HepG2 (cell line): ENCODE data around the gene RHBDF2. TPM values are rescaled to one million over a fixed set of nuclear protein-coding genes. Genes with fewer than 3 reads are reported as not detected.

ENCODE experiments used
- FOXC1 ChIP-seq: sonication (generic); formaldehyde crosslinking; IDR thresholded peaks from 2 replicates; pipeline ENCODE4 v1.8.0; 2022; ENCODE audit warnings: mild to moderate bottlenecking, missing genetic modification reagents, borderline replicate concordance
- GTF2F1 ChIP-seq: fragments of 150-350 bp; IDR thresholded peaks from 2 replicates; pipeline ENCODE4 v1.6.1; 2014; ENCODE audit warnings: low read length
- HNRNPH1 ChIP-seq: fragments of 200-400 bp; formaldehyde crosslinking; optimal IDR thresholded peaks from 2 replicates; pipeline ENCODE3; 2017; ENCODE audit warnings: mild to moderate bottlenecking, low read depth, low read length
- JUN ChIP-seq: sonication (generic); formaldehyde crosslinking; IDR thresholded peaks from 2 replicates; pipeline ENCODE4 v1.4.0; 2020; ENCODE audit warnings: mild to moderate bottlenecking, missing genetic modification reagents
- NR2F1 ChIP-seq, 2 experiments: fragments of 450-650 bp in 1 of 2; formaldehyde crosslinking in 1 of 2; IDR thresholded peaks; 2 replicates each; pipeline versions ENCODE4 v1.5.0 to v1.6.1; 2016 to 2020; ENCODE audit warnings: mild to moderate bottlenecking in 1 of 2, missing compliant biosample characterization in 1 of 2, missing genetic modification reagents in 1 of 2, moderate library complexity in 1 of 2
- ONECUT2 ChIP-seq: sonication (generic); formaldehyde crosslinking; IDR thresholded peaks from 2 replicates; pipeline ENCODE4 v1.4.0; 2020; ENCODE audit warnings: missing genetic modification reagents
- SMAD1 ChIP-seq: sonication (generic); formaldehyde crosslinking; IDR thresholded peaks from 2 replicates; pipeline ENCODE4 v1.4.0; 2020; ENCODE audit warnings: missing genetic modification reagents, low read depth, mild to moderate bottlenecking, borderline replicate concordance
- SMAD3 ChIP-seq: sonication (generic); formaldehyde crosslinking; IDR thresholded peaks from 2 replicates; pipeline ENCODE4 v1.4.0; 2020; ENCODE audit warnings: missing genetic modification reagents
- ZFP36 ChIP-seq: fragments of 150-350 bp; IDR thresholded peaks from 2 replicates; pipeline ENCODE4 v1.6.1; 2018; ENCODE audit warnings: borderline replicate concordance, low read length, low read depth; ENCODE audit not compliant: partially characterized antibody
- ZHX2 ChIP-seq, 2 experiments: sonication (generic) in 1 of 2; formaldehyde crosslinking in 1 of 2; IDR thresholded peaks; 2 replicates each; pipeline versions ENCODE4 v1.6.1 to v1.9.0; 2014 to 2022; ENCODE audit warnings: antibody characterized with exemption in 1 of 2, borderline replicate concordance in 1 of 2, inconsistent platforms in 1 of 2, low read depth in 1 of 2, missing genetic modification reagents in 1 of 2
- ZNF142 ChIP-seq: sonication (generic); formaldehyde crosslinking; IDR thresholded peaks from 2 replicates; pipeline ENCODE4 v1.4.0; 2020; ENCODE audit warnings: missing genetic modification reagents
- ZNF235 ChIP-seq: sonication (generic); formaldehyde crosslinking; IDR thresholded peaks from 2 replicates; pipeline ENCODE4 v1.8.1; 2023; ENCODE audit warnings: mild to moderate bottlenecking, missing genetic modification reagents, borderline replicate concordance
- ZNF652 ChIP-seq: IDR thresholded peaks from 2 replicates; pipeline ENCODE4 v1.6.1; 2016; ENCODE audit warnings: low read depth, borderline replicate concordance
- polyA plus RNA-seq, 8 experiments: library from polyadenylated mRNA; depleted of rRNA in 3 of 8; stranded (reverse) in 7 of 8; unstranded in 1 of 8; fragments of >200 nt; fragmentation: Illumina TruSeq in 4 of 8; extraction: Trizol in 4 of 8; gene quantifications; 2 replicates each; pipeline versions ENCODE4 v1.2.1 to v1.2.3, GENCODE V29; 2011 to 2016; ENCODE audit warnings: low read depth in 4 of 8, missing spikeins in 1 of 8, mixed read lengths in 1 of 8; ENCODE audit not compliant: insufficient read depth in 1 of 8
- total RNA-seq, 5 experiments: library from RNA; depleted of rRNA; stranded (reverse); fragments of >200 nt; fragmentation: Illumina TruSeq; extraction: Trizol; gene quantifications; 2 replicates each; pipeline ENCODE4 v1.2.3, GENCODE V29; 2016; ENCODE audit warnings: low read depth in 1 of 5
- TF ChIP-seq, protein P1 (sequence below): sonication (generic); formaldehyde crosslinking; IDR thresholded peaks from 2 replicates; pipeline ENCODE4 v1.5.0; 2020; ENCODE audit warnings: mild to moderate bottlenecking, missing genetic modification reagents

RHBDF2 gene
- total and polyA plus RNA-seq, 2 of the 13 experiments (the other 11 are each of a cell fraction or from before 2014, with no cell fraction given) = 7.8 to 24.2 TPM

- TF ChIP-seq SMAD3 (CRISPR knock-in tag) = no peak
- TF ChIP-seq ONECUT2 (CRISPR knock-in tag) = no peak
- no peak for TF ChIP-seq GTF2F1
- TF ChIP-seq, protein P1, sequence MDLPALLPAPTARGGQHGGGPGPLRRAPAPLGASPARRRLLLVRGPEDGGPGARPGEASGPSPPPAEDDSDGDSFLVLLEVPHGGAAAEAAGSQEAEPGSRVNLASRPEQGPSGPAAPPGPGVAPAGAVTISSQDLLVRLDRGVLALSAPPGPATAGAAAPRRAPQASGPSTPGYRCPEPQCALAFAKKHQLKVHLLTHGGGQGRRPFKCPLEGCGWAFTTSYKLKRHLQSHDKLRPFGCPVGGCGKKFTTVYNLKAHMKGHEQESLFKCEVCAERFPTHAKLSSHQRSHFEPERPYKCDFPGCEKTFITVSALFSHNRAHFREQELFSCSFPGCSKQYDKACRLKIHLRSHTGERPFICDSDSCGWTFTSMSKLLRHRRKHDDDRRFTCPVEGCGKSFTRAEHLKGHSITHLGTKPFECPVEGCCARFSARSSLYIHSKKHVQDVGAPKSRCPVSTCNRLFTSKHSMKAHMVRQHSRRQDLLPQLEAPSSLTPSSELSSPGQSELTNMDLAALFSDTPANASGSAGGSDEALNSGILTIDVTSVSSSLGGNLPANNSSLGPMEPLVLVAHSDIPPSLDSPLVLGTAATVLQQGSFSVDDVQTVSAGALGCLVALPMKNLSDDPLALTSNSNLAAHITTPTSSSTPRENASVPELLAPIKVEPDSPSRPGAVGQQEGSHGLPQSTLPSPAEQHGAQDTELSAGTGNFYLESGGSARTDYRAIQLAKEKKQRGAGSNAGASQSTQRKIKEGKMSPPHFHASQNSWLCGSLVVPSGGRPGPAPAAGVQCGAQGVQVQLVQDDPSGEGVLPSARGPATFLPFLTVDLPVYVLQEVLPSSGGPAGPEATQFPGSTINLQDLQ (CRISPR knock-in tag) = no peak
- TF ChIP-seq SMAD1 (CRISPR knock-in tag) = no peak
- no peak for TF ChIP-seq FOXC1 (CRISPR knock-in tag)
- TF ChIP-seq ZFP36 = no peak
- no peak for TF ChIP-seq ZNF235 (CRISPR knock-in tag)
- TF ChIP-seq ZHX2 (IDR thresholded peaks at IDR 0.05; ENCODE audit: low read depth) = no peak
- no peak for TF ChIP-seq ZHX2 (CRISPR knock-in tag; IDR thresholded peaks at IDR 0.05; ENCODE audit: borderline replicate concordance)
- TF ChIP-seq ZNF652 (CRISPR knock-in tag) = no peak
- TF ChIP-seq JUN (CRISPR knock-in tag) = no peak
- no peak for TF ChIP-seq ZNF142 (CRISPR knock-in tag)
- TF ChIP-seq HNRNPH1 = no peak
- TF ChIP-seq NR2F1 (CRISPR knock-in tag; IDR thresholded peaks at IDR 0.05) = no peak
These were observed 26.3 kb upstream of the RHBDF2 start (continued) for GRCh38 chr17:76527430-76528111.
